Measurements from ENCODE around the gene RHBDL3.

RHBDL3 gene

DNA sequence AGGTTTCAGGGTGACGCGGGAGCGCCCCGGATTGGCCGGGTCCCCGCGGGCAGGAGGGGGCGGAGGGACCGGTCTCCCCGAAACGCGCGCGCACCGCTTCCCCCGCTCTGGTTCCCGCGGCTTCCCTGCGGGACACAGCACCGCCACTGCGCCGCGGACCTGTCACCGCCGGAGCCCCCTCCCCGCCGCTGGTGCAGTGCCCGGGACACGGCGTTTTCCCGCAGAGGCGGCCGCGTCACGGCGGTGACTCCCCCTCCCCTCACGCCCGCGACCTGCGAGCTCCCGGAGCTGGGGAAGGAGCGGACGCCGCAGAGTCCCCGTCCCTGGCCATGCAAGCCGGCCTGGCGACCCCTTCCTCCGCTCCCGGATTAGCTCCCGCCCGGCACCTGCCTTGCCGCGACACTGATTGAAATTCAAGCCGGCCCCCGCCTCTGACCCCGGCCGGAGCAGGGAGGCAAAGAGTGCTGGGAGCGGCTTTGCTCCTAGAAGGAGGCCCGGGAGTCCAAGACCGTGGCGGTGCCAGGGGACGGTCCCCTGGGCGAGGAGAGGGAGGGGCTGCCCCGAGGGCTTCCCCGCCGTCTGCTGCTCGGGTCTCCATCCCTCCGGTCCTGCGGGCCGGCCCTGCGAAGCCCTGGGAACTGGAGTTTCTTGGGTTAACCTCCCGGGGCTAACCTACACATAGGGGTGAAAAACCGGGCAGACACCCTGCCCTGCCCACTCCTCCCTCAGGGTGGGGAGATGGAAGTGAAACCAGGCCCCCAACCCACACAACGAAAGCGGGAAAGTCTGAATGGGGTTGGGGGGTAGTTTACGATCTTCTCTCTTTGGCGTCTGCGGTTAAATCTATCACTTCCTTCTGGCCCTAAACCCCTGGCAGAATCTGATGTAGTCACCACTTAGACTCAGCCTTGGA, 1.0 kb downstream of the RHBDL3 start:
- no peak for DNase-seq (ENCODE audit: low read depth in 2 of 2)

DNA sequence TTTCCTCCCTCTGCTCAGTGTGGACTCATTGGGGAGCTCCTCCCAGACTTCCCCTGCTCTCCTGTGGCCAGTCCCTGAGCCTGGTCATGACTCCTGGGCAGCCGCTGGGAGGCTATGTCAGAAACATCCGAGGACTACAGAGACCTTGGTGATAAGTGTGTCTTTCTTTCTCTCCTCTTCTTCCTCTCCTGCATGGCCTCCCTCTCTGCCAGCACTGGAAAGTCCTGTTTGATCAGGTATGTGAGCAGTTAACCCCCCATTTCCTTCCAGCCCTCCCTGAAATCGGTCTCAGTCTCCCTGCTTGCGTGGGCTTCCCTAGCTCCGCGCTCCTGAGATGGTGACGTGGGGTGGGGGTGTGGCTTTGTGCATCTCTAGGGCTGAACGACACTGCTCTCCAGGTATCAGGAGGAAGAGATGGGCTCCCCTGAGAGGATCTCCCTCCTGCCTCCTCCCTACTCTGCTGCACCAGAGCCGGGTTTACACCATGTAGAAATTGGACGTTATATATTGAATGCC, 2.1 kb downstream of the RHBDL3 start:
- no peak for DNase-seq (ENCODE audit: low read depth in 2 of 2)

DNA sequence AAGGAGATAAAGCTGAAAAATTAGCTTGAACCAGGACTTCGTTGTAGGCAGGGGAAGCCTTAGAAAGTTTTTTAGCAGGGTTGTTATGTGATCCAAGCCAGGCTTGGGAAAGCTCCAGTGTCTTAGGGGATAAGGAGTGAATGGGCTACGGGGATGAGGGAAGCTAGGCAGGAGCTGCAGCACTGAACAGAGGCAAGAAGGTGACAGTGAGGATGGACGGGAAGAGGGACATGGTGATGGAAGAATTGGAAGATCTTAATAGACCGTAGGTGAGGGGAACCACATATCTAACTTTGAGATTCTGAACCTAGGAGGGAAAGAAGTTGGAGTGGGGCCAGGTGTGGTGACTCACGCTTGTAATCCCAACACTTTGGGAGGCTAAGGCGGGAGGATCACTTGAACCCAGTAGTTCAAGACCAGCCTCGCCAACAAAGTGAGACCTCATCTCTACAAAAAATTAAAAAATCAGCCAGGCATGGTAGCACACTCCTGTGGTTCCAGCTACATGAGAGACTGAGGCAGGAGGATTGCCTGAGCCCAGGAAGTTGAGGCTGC, 3.2 kb downstream of the RHBDL3 start:
- no peak for DNase-seq (ENCODE audit: low read depth in 2 of 2)

DNA sequence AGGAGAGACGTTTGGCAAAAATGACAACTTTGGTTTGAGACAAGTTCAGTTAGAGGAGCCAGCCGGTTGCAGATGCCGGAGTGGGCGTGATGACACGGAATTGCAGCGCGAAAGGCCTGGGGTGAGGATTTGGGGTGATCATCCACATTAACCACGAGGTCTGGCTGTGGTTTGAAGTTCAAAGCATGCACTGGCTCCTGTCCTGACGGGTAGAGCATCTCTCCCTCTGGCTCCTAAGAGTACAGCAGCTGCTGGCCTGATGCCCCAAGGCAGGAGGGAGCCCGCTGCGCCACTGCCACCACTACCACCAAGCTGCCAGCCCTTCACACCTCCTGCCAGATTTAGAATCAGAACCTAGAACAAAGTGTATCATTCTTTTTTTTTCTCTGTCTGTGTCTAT, 3.7 kb downstream of the RHBDL3 start:
- no peak for DNase-seq (ENCODE audit: low read depth in 2 of 2)

DNA sequence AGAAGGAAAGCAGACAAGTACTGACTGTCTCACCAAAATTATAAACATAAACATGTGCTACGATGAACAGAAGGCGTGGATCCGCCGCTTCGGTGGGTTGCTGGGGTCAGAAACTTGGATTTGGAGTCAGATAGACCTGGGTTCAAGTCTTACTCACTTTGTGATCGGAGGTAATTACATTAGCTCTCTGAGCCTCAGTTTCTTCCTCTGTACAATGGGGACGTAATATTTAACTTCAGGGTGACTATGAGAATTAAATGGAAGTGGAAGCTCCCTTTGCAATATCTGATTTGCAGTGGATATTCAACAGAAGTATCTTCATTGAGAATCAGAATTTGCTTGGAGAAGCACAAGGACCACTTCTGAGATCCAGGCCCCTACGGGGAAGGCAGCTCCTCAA, 6.2 kb downstream of the RHBDL3 start:
- no peak for DNase-seq (ENCODE audit: low read depth in 2 of 2)

DNA sequence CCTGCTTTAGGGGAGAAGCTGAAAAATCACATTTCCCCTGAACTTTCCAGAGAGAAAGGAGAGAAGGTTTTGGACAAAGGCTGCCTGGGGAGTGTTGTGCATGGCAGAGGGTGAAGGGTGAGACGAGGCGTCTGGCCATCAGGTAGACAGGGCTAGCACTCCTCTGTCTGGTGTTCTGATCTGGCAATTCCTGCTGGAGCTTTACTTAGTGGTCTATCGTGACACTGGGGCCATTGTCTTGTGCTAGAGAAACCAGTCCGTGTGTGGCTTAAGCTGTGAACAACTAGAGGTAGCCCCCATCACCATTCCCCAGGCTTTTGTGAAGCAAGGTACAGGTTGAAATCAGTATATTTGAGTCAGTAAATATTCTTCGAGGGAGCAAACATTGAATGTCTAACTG, 8.5 kb downstream of the RHBDL3 start:
- DNase-seq (ENCODE audit: low read depth in 2 of 2), result no peak

DNA sequence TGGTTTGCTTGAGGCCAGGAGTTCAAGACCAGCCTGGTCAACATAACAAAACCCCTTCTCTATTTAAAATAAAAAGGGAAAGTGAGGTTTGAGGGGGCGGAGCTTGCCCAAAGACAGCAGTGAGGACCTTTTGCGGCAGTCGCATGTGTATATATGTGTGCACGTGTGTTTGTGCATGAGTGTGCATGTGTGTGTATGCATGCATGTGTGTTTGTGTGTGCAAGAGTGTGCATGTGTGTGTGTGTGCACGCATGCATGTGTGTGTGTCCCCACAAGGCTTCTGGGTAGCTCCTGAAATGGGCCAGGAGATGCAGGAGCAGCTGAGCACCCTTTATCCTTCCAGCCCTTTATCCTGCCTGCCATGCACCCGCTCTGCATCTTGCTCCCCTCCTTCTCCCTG, 9.0 kb downstream of the RHBDL3 start:
- no peak for DNase-seq (ENCODE audit: low read depth in 2 of 2)

DNA sequence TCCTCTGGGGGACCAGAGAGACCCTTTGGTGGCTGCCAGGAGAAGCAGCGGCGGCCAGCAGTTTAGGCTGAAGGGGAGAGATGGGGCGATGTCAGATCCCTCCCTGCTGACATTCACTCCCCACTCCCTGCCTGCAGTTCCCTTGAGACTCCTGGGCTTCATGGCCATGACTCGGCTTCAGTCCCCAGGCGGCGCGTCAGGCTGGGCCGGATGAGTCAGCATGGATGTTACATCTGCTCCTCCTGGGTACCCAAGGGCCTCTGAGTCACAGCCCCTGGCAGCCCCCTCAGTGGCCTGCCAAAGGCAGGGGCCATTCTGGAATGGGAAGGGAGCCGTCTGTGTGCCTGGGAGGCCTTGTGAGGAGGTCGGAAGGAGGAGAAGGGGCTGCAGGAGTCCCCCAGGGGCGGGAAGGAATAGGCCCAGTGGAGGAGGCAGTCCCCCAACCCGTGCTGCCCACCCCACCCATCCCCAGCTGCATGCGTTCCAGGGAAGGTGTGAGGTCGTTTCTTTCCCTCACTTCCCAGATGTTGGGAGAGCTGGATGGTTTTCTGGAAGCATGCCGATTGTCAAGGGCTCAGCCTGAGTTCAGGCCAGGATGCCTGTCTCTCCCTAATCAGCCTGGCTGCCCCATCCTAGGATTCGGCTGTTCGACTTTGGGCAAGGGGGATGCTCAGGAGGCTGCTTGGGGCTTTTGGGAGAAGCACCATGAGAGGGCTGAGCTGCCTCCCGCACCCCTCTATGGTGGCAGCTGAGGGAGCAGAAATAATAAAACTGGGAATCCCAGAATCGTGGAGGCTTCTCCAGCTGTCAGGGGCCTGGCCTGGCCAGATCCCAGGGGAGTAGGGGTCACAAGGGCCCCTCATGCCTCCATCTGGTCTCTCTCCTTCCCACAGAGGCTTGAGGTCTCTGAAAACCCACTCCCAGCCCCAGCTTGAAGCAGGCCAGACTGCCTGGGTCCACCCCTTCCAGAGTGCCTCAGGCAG, 9.7 kb downstream of the RHBDL3 start:
- DNase-seq (ENCODE audit: low read depth in 2 of 2), result no peak

DNA sequence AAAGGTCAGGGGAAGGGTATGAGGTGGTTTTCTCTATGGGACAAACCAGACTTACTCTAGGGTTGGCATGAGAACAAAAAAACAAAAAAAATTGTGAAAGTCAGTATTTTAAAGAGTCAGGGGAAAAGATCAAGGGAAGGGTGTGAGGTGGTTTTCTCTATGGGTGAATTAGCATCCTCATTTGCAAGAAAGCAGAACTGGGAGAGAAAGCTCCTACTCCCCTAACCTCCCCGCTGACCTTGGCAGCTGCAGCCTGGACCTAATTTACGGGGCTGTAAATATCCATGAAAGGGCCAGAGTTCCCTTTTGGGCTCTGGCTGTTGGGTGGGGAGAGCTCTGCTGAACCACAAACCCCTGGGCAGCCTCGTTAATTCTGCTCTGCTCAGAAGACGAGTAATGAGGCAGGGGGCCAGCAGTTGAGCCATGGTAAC, 10.6 kb downstream of the RHBDL3 start:
- DNase-seq (ENCODE audit: low read depth in 2 of 2), result no peak

DNA sequence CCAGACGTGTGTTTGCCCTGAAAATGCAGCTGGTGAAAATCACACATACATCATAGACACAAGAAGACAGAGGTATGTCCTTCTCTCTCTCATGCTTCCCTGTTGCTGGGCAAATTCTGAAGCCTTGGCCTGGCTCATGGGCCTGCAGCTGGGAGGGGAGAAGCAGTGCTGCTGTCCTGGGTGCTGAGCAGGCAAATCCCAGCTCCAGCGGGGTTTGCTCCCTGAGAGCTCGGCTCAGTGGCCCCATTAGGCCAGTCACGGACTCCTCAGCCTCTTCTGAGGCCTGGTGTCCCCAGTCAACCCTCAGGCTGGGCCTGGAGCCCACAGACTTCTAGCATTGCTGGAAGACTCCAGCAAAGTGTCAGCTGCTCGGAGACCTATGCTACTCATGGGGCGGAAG, 11.7 kb downstream of the RHBDL3 start:
- no peak for DNase-seq (ENCODE audit: low read depth in 2 of 2)

DNA sequence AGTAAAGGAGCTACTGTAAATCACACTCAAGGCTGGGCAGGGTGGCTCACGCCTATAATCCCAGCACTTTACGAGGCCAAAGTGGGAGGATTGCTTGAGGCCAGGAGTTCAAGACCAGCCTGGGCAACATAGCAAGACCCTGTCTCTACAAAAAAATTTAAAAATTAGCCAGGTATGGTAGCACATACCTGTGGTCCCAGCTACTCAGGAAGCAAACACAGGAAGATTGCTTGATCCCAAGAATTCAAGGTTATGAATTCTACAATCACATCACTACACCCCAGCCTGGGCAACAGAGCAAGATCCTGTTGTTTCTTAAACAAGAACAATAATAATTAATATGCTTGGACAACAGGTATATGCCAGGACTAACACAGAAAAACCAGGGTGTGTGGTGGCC, 13.2 kb downstream of the RHBDL3 start:
- DNase-seq (ENCODE audit: low read depth in 2 of 2), result no peak

DNA sequence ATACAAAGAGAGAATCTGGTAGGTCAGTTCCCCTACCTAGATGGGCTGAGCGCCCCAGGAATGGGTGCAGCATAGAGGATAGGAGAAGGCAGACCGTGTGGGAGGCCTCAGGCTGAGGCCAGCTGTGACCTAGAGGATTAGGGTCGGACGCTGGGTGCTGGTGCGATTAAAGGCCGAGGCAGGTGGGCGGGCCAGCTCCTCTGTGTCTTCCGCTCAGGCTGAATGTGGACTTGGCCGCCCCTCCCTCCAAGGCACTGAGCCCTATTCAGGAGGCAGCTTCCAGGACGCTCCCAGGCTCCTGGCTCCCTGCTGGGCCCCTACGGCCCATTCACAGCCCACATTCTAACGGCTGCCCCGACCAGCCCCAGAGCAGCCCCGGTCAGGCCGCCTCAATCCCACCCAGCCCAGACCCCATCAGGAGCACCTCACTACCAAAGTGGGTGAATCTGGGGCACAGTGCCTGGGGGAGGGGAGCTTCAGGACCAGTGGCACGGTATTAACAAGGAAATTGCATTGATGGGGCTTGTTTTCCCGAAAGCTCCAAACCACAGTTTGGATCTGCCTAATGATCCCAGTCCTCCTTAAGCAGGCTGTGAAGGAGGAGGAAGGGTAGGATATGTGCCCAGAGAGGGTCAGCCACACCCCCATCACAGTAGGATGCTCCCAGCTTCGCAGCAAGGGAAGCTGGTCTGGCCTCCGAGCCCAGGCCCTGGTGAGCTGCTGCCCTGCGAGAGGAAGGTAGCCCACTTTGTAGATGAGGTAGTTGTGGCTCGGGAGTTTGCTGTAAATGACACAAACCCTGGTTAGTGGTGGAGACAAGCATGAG, 14.5 kb downstream of the RHBDL3 start:
- no peak for DNase-seq (ENCODE audit: low read depth in 2 of 2)

DNA sequence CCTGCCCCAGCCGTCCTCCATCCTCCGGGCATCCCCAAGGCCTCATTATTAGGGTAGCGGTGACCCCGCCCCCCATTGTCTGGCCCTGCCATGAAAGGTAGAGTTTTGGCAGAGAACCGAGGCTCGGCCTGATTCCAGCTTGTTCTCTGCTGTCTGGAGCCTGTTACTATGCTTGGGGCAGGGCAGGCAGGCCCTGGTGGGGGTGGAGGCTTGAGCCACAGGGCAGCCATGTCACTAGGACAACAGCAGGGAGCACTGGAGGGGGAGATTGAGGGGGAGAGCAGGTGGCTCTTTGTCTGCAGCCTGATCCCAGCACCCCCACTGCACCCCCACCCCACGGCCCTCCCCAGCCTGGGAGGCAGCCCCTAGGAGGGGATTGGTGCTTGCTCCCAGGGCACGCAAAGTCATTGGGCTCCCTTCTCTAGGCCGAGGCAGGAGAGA, 15.4 kb downstream of the RHBDL3 start:
- DNase-seq (ENCODE audit: low read depth in 2 of 2), result no peak

DNA sequence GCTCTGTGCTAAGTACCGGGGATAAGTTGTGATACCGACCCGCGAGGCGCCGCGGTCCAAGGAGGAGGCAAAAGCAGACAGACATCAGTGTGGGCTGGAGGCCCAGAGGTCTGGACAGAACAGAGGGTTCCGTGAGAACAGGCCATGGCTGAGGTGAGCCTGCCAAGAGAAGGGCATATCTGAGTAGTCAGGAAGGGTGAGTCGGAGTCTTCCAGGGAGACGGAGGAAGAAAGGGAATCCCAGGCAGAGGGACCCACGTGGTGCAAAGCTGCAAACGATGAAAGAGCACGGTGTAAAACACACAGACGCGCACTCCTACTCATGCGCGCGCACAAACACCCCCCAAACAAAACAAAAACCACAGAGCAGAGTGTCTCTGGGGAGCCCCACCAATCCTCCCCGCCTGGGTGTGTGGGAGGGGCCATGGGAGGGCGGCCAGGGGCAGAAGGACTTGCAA, 18.1 kb downstream of the RHBDL3 start:
- DNase-seq (ENCODE audit: low read depth in 2 of 2), result no peak

DNA sequence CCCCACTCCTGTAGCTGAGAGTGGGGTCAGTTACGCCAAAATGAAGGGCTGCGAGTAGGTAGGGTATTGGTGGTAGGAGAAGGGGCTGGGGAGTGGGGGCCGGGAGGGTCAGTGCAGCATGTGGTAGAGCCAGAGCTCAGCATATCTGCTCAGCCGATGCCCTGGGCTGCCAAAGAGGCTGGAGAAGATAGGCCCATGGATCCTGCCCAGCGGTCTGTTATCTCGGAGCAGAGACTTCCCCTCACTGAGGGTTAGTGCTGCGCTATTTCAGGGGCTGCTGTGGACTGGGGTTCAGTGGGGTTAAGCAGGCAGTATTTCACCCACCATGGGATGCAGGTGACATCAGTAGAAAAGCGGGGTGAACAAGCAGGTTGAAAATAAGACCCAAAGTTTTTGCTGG, 19.7 kb downstream of the RHBDL3 start:
- no peak for DNase-seq (ENCODE audit: low read depth in 2 of 2)

DNA sequence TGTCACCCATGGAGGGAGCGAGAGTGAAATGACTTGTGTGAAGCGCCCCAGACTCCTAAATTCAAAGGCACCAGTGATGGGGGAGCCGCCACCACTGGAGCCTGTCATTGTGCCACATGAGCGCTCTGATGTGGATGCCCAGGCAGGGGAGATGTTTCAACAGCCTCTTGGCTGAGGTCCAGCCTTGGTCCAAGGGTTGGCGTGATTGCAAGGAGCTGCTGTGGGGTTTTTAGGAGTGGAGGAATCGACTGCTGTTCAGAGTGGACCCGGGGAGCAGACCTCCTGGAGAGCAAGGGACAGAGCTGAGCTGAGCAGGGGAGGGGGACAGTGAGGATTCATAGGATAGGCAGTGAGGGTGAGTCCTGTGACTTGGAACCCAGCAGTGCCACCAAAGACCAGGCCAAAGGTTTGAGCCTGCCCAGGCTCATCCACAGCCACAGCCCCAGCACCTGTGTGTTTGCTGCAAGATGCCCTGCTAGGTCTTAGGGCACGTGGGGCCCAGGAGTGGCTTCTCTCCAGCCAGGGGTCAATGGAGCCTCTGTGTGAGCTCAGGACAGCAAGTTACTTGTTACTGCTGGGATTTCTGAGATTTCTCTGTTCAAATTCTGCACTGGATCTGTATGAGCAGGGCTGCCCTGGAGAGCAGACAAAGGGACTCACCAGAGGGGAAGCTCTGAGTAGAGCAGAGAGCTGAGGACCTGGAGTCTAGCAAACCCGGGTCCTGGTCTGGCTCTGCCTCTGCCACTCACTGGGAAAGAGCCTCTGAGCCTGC, 20.3 kb downstream of the RHBDL3 start:
- DNase-seq (ENCODE audit: low read depth in 2 of 2), result no peak

DNA sequence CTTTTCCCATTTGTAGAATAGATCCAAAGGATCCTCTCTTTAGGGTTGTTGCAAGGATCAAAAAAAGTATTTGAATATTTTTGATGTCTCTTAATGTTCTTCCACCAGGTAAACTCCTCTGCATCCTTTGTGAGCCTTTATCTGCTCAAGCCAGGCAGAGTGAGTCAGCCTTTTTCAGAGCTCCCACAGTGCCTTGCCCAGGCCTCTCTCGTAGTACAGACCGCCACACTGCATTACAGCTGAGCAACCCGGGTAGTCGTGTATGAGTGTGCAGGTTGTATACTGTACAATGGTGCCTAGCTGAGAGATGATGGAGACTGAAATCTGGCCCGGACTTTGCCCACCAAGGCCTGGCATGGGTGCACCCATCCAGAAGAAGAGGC, 20.9 kb downstream of the RHBDL3 start:
- DNase-seq (ENCODE audit: low read depth in 2 of 2), result no peak

DNA sequence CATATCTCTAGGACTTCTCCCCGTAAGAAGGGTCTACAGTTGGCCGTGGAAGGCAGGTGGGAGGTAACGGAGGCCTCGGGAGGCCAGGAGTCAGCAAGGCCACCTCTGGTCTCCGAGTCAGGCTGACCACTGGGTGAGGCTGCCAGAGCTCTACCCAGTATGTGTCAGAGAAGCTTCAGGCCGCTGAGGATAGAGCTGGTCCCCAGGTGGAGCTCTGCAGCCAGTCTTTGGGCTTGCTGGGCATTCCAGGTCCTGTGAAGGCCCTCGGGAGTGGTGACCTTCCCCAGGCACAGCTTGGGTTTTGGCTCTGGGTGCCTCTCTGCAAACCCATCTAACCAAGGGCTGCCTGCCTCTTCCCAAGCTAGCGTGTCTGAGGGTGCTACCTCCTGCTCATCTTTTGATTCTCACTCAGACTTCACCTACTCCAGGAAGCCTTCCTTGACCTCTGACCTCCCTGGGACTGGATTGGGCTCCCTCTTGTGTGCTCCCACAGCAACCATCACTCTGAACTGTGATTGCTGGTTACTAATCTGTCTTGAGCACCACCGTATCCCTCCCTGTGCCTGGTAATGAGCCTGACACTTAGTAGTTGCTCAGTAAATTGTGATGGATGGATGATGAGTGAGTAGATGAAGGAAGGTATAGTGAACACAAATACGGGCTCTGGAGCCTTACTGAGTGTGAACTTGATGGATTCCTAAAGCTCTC, 22.3 kb downstream of the RHBDL3 start:
- no peak for DNase-seq (ENCODE audit: low read depth in 2 of 2)

DNA sequence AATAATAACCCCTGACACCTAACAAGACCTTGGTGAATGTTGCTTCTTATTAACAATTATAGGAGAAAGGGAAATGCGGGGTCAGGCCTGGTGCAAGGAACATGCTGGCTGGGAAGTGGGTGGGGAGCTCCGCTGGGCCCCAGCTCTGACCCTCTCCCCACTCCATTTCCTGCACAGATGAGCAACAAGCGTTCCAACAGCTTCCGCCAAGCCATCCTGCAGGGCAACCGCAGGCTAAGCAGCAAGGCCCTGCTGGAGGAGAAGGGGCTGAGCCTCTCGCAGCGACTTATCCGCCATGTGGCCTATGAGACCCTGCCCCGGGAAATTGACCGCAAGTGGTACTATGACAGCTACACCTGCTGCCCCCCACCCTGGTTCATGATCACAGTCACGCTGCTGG, 23.0 kb downstream of the RHBDL3 start:
- no peak for DNase-seq (ENCODE audit: low read depth in 2 of 2)

Measured in stimulated activated CD4-positive, alpha-beta T cell treated with anti-CD3 and anti-CD28 coated beads, Interleukin-1b, Interleukin-23, amount 100 ng/mL, for 1 hour (primary cell).